GM12873 (cell line): ENCODE results near the gene FHOD3.

Source experiments
- CTCF ChIP-seq: IDR thresholded peaks from 2 replicates; pipeline ENCODE4 v1.5.1; 2012; ENCODE audit warnings: low read depth, mild to moderate bottlenecking, moderate library complexity, low read length, control low read depth; ENCODE audit not compliant: insufficient read depth; ENCODE audit errors: missing control alignments

FHOD3 gene

GRCh38 chr18:36265015-36265414, 32.5 kb upstream of the FHOD3 start:
- no peak for TF ChIP-seq CTCF

DNA sequence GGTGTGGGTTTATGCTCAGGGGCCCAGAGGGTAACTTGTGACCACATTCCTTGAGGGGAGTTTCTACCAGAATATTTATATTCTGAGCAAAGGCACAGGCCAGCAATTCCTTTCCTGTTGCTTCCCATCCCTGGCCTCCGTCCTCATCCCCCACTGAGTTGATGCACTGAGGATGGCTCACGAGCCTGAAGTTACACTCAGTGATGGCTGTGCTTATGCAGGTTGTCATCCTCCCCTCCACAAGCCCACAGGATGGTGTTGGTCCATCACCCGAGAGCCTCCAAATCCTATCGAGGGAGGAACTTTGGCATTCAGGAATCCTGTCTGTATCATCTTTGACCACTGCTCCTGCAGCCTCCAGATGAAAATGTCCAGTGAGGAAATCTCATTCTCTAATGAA, 28.4 kb upstream of the FHOD3 start:
- TF ChIP-seq CTCF, result no peak

DNA sequence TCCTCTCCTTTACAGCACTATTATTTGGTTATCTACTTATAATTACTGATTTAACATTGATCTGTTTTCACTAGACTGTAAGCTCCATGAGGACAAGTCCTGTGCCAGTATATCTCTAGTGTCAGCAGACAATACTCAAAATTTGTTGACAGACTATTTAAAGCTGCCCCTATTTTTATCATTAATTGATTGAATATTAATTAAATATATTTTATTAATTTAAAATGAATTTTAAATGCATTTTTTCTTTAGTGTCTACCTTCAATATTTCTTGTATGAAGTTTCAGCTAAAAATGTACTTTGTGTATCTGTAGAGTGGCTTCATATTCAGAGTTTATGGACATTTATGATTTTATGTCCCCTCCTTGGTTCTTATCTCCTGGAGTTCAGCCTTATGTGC, 26.4 kb upstream of the FHOD3 start:
- no peak for TF ChIP-seq CTCF

DNA sequence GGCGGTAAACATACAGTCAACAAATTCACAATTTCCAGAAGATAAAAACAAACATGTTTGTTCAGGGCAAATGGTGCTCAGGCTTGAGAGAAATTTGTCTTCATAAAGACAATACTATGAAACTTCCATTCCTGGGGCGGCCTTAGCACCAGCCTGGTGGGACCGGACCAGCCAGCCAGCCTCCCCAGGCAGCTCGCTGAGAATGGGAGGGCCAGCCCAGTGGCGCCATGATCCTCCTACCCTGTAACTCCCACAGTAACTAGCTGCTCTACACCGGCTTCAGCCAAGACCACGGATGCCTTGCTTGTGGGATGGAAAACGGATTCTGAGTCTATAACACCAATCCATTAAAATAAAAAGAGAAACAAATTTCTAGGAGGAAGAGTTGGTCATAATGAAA, 24.2 kb upstream of the FHOD3 start:
- TF ChIP-seq CTCF, result no peak

- no peak for TF ChIP-seq CTCF
Observed at GRCh38 chr18:36274083-36274715, 23.3 kb upstream of the FHOD3 start.

GRCh38 chr18:36275561-36275960, 22.0 kb upstream of the FHOD3 start:
- TF ChIP-seq CTCF, result no peak

GRCh38 chr18:36279001-36279400, 18.5 kb upstream of the FHOD3 start:
- no peak for TF ChIP-seq CTCF
